ENCODE measurements around the gene IFT27.

The IFT27 gene, protein sequence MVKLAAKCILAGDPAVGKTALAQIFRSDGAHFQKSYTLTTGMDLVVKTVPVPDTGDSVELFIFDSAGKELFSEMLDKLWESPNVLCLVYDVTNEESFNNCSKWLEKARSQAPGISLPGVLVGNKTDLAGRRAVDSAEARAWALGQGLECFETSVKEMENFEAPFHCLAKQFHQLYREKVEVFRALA

DNA sequence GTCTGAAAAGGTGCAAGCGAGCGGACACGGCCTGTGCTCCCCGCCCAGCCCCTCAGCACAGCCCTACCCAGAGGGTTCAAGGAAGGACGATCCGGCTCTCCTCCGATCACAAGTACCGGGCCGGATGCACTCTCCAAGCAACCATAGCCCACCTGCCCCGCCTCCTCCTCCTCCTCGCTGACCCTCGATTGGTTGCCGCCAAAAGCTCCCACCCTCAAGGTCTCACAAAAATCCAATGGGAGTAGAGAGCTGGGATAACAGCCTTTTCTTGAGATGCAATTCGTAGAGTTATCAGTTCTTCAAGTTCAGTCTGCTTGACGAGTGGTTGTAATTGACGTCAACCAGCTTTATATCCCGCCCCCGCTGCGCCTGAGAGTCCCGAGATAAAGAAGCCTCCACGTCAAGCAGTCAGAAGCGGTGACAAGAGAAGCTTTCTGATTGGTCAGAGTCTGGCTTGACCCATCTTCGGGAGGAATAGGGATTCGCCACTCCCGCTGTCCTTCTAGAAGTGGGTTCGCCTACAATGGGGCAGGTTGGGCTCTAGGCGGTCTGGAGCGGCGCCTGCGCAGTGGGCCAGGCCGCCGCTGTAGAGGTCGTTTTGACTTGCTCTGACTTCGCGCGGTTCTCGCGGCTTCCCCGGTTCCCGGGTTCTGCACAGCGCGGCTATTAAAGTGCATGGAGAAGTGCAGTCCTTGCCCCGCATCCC, at the start of gene IFT27:
TSS of gene IFT27 (minus strand) at position 156 of the 706 bp plus-strand sequence. CDS start 412 bp downstream, outside the sequence.
- DNase-seq (ENCODE audit: low read depth in 3 of 3) = peak; percentile 93 to 97 (median 94)

- no peak for DNase-seq (ENCODE audit: low read depth in 3 of 3)
Measured at GRCh38 chr22:36824655-36825054, 48.7 kb upstream of the IFT27 start.

DNA sequence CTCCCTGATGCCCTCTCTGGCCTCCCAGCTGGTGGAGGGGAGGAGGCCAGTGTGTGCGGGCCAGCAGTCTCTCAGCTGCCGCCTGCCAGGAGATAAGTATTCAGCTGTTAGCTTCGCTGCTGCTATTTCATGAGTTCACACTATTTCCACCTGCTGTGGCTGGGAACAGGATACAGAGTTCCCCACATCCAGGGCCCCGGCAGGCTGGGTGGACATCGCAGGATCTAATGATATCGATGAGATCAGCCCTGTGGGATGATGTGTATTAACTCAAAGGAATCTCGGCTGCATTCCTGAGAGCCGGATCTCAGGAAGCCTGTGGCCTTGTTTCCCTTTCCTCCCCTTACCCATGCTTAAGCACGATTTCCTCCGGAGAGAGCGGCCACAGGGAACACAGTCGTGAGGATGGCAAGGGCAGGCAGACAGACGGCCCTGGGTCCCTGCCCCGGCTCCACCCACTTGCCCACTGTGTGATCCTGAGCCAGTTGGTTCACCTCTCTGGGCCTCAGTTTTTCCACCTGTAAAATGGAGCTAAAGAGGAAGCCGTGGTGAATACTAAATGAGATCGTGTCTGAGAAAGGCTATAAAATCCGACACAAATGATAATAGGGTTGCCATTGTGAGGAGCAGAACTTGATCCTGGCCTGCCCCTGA, 47.4 kb upstream of the IFT27 start:
- no peak for DNase-seq (ENCODE audit: low read depth in 3 of 3)

DNA sequence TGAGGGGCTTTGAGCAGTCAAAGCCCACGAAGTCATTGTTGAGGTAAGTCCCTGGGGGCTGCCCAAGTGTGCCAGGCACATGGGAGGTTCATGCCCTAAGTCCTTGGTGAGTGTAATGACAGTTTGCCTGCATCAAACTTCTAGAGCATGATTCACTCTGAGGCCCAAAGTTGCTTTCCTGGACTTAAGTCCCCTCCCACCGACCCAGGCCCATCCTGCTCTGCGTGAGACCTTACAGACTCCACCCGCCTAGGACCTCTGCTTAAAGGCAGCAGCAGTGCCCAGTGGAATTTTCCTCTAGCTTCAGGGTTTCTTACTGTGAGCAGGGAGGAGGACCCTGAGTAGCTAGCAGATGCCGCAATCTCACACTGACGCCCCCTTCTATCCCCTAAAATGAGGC, 46.7 kb upstream of the IFT27 start:
- no peak for DNase-seq (ENCODE audit: low read depth in 3 of 3)

DNA sequence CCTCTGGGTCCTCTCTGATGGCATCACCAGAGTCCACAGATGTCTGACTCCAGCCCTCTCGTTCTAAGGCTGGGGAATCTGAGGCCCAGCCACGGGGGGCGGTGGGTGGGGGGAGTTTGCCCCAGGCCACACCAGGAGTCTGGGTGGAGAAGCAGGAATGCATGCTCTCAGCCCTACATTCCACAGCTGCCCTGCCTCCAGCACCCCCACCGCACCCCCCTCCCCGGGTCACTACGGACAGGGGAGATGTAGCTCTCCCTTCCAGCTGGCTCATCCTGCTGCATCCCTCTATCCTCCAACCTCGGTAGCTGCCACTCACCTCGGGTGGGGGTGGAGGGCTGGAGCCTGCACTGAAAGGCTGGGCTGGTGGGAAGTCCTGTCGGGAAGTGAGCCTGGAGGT, 43.2 kb upstream of the IFT27 start:
- no peak for DNase-seq (ENCODE audit: low read depth in 3 of 3)

- DNase-seq (ENCODE audit: low read depth in 3 of 3) = no peak
Measured at GRCh38 chr22:36818010-36818642, 42.2 kb upstream of the IFT27 start.

GRCh38 chr22:36817525-36817848, 41.6 kb upstream of the IFT27 start:
- no peak for DNase-seq (ENCODE audit: low read depth in 3 of 3)

DNA sequence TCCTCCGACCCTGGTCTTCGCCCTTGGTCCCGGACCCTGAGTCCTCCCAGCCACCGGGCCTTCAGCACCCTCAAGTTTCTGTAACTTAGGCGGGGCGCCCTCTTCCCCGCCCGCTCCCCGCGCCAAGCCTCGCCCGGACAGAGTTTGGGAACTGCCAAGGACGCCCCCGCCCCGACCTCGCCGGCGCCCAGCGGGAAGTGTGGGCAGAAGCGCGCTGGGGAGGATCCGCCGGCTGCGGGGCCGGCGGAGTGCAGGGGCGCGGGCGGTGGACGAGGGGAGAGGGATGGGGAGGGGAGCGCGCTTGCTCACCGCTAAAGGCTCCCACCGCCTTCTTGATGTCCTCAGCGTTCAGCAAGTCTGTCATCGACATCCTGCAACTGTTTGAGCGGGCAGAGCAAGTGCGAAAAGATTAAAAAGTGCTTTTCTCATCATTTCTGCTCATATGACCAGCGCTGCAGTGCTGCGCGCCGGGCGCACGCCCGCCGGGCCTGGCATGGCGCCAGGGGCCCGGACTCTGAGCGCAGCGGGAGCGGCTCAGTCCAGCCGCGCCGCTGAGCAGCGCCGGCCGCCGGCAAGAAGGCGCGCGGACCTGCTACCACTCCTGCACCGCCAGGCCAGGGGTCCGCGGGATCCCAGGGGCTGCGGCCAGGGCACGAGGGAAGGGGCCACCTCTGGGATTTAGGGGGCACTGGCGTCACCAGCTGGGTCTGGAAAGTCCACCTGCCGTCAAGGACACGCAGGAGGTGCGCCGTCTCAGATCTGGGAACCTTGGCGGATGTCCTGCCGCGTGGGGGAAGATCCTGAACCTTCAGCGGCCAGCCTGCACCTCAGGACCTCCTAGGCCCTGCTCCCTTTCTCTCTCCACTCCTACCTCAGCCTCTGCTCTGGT, 41.0 kb upstream of the IFT27 start, which contains the start of gene PVALB:
TSS of gene PVALB (minus strand) at position 400 of the 889 bp plus-strand sequence. CDS start at position 370, 30 bp downstream.
- no peak for DNase-seq (ENCODE audit: low read depth in 3 of 3)

DNA sequence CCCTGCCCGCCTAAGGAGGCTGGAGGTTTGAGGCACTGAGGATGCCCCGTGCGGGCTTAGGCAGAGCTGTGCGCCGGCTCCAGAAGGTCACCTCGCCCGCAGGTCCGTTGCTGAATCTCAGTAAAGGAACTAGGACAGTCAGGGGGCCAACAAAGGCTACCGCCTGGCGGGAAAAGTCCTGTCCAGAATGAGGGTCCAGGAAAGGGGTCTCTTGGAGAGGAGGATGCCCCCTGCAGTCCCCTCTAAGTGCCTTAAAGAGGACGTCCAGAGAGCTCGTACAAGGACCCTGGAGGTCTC, 40.4 kb upstream of the IFT27 start:
- DNase-seq (ENCODE audit: low read depth in 3 of 3) = no peak

GRCh38 chr22:36815558-36816338, 39.8 kb upstream of the IFT27 start:
- DNase-seq (ENCODE audit: low read depth in 3 of 3) = no peak

- no peak for DNase-seq (ENCODE audit: low read depth in 3 of 3)
Measured at GRCh38 chr22:36814801-36815200, 38.9 kb upstream of the IFT27 start.

- no peak for DNase-seq (ENCODE audit: low read depth in 3 of 3)
Measured at GRCh38 chr22:36811094-36811800, 35.3 kb upstream of the IFT27 start.

- no peak for DNase-seq (ENCODE audit: low read depth in 3 of 3)
Measured at GRCh38 chr22:36809351-36809750, 33.4 kb upstream of the IFT27 start.

GRCh38 chr22:36808721-36809344, 32.9 kb upstream of the IFT27 start:
- no peak for DNase-seq (ENCODE audit: low read depth in 3 of 3)

- no peak for DNase-seq (ENCODE audit: low read depth in 3 of 3)
Measured at GRCh38 chr22:36807627-36808026, 31.7 kb upstream of the IFT27 start.

GRCh38 chr22:36806835-36807234, 30.9 kb upstream of the IFT27 start:
- DNase-seq (ENCODE audit: low read depth in 3 of 3) = no peak

DNA sequence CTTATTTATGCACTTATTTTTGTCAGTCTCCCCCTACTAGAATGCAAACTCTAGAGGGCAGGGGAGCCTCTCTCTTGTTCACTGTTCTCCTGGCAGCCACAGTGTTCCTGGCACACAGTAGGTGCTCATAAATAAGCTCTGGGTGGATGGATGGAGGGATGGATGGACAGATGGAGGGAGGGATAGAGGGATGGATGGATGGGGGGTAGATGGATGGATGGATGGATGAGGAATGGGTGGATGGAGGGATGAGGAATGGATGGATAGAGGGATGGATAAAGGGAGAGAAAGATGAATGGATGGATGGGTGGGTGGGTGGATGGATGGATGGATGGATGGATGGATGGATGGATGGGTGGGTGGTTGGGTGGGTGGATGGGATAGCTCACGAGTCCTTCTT, 27.4 kb upstream of the IFT27 start:
- DNase-seq (ENCODE audit: low read depth in 3 of 3) = no peak

DNA sequence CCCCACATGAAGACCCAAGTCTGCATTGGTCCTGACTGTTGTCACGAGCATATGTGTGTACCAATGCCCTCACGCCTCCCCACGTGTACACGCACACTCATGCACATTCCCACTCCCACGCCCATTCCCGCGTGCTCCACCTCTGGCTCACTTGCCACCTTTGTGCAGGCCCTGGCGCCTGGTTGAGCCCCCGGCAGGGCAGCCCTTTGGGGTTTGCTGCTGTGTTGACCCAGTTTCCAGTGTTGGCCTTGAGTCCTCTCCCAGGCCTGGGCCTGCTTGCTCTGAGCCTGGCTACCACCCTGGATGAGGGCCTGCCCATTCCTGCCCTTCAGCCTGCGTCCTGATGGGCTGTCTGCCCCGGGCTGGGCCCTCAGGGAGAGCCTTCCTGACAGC, 22.8 kb upstream of the IFT27 start:
- DNase-seq (ENCODE audit: low read depth in 3 of 3) = no peak

- no peak for DNase-seq (ENCODE audit: low read depth in 3 of 3)
Measured at GRCh38 chr22:36797911-36798673, 22.2 kb upstream of the IFT27 start.

All from stimulated activated CD4-positive, alpha-beta T cell treated with anti-CD3 and anti-CD28 coated beads, TNF-alpha, amount 100 ng/mL, for 48 hours (primary cell).